GM21447 (cell line): Measurements from ENCODE around the gene MINDY4.

Experiments used
- ATAC-seq: cut with Tn5 transposase; IDR thresholded peaks from one replicate; pipeline ENCODE4 v1.9.1; 2021; ENCODE audit not compliant: unreplicated experiment

MINDY4 gene

DNA sequence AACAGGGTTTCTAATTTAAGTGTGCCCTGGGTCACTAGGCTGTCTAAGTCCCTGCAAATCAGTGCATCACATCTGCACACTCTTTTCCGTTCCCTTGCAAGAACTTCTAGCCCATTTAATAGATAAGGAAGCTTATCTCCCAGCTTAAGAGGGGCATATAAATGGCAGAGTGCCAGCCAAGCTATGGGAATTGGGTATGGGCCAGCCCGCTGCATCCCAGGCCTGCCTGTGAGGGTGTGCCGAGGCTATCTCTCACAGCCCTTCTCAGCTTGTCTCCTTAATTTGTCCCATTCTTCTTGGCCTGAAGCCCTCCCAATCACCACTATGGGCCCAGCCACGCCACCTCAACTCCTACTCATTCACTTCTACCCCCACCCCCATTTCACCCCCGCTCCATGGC is 155.1 kb downstream of the MINDY4 start:
- ATAC-seq = no peak

DNA sequence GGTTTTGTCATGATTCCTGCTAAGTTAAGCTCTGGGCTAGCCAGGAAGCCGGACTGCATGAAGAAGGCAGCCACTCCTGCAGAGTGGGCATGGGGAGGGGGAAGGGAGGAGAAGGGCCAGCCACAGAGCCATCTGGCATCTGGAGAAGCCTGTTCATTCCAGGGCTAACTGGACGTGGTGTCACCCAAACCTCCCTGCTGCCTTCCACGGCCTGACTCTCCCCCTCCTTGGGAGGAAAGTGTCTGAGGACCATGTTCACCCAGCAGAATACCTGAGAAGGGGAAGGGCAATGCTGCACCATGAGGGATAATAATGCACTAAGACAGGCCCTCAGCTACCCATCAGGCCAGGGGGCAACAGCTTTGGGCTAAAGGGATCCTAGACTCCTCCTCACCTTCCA is 155.8 kb downstream of the MINDY4 start:
- no peak for ATAC-seq

DNA sequence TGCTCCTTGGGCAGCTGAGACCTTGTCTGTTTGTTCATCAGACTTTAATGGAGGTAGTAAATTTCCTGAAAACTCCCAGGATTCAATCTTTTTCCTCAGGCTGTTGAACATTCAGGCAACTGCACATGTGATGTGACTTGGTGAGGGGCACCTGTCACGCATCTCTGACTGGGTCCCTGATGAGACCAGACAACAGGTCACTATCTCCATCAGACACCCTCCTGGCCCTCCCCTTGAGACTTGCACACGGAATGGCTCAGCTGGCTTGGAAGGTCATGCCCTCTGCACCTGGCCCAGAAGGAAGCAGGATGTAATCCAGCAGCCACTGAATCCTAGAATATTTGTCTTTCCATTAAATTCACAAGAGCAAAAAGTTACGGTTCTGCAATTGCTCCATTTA is 156.3 kb downstream of the MINDY4 start:
- no peak for ATAC-seq

DNA sequence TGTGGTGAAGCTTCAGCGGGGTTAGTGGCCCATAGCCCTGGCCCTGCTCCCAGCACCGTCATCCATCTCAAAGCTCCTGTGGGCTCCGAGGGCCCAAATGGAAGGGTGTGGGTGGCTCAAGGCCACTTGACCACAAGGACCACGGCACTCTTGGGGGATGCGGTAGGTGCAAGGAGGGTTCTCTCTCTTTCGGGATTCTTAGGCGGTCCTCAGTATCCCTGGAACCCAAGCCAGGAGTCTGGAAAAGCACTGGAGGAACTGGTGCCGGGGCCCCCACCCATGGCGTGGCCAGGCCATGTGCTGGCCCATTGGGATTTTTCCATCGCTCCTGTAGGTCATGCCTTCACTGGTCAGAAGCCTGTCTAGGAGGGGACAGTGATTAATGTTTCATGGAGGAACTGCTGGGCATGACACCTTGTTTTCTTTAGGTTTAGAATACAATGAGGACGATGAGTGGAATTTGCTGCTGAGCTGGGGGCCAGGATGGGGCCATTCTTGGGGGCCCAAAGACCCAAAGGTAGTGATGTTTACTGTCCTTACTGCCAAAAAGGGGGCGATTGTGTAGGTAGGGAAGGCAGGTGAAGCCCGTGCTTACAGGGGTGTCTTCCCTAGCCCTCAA is 157.1 kb downstream of the MINDY4 start:
- no peak for ATAC-seq

DNA sequence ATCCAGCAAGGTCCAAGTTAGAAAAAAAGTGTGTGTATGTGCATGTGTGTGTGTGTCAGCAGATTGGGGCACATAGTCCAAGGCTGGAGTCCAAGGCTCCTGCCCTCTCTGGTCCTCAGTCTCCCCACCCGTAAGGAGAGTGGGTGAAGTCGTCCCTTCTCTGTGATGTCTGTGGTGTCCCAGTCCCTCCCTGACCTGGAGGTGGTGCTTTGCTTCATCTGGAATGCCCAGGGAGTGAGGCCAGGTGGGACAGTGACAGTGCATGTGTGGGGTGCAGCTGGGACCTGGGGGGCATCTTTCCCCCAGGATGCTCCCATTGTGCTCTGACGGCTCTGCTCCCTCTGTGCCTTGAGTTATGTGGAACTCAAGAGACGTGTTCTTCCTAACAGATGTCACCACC is 158.5 kb downstream of the MINDY4 start:
- ATAC-seq = no peak

DNA sequence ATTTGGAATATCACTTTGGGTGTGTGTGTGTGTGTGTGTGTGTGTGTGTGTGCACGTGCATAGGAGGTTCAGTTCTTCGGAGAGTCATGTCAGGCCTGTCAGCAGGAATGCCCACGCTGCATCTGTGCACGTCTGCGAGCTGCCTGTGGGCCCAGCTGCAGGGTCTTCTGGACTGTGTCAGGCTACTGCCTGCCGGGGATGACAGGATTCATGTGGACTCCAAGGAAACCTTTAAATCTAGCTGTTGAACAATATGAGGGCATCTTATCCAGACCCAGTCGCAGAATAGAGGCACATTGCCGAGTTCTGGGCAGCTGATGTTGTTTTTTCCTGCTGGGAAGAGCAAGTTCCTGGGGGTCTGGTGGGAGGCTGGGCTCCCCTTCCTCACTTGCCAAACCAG is 159.4 kb downstream of the MINDY4 start:
- ATAC-seq = no peak

DNA sequence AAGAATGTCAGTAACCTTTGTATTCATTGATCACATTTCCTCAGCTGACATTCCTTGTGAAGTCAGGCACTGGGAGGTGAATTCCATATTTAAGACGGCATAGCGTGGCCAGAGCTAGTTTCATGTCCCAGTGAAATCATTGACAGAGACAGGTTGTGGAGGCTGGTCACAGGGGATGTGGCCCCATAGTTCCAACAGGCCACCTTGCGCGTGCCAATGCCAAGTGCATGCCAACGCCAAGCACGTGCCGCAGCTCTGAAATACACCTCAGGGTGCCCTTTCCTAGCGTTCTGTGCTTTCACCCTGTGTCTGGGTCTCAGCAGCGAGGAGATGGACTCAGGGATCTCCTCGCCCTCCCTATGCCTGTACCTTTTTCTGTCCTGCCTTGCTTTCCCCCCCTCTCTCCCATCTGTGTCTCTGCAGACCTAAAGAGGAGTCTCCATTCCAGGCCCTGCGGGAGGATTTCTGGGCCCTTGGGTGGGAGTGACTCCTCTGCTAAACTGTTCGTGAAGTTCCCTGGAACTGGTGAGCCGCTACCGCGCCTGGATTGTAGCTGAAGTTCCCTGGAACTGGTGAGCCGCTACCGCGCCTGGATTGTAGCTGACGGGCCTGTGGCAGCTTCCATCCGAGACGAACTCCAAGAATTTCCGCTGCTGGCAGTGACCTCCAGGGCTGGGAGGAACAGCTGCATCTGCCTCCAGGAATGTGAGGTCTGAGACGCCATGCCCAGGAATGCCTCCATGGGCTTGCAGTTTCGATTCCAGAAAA is 160.1 kb downstream of the MINDY4 start:
- no peak for ATAC-seq

DNA sequence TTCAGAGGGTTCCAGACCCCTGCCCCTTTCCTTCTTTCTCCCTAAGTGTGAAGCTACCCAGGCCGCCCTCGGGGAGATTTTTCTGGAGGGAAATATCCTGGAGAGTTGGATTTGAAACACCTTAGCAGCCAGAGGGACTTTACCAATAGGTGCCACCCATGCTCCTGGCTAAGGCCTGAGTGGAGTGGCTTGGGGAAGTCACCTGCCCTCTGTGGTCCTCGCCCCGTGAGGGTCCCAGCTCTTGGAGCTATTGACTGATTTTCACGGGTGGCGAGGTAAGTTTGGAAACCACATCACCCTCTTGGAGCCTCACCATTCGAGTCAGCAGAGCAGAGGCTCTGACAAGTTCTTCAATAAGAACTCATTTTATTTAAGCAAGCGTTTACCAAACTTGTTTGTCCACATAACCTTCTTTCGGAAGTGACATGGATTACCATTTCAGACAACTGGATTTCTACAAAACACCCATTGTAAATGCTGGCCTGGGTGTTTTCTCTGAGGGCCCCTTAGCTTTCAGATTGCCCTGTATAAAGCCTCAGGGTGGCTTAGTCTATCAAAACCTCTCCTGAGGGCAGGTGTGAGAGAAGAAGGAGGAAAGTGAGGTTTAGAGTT is 160.8 kb downstream of the MINDY4 start:
- no peak for ATAC-seq

DNA sequence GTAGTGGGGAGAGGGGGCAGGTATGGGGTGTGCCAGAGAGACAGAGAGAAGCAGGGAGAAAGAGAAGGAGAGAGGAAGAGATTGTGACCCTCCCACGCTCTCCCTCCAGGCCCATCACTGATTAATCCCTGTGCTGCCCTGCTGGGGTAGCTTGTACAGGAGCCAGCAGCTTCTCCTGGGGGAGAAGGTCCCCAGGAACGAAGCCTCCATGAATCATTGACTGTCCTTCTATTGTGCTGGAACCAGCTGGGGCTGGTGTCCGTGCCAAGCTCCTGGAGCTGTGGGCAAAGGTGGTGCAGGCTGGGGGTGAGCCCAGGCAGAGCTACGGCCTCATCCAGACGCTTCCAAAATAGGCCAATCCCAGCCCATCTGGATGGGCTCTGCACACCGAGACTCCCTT is 161.3 kb downstream of the MINDY4 start:
- ATAC-seq = no peak

DNA sequence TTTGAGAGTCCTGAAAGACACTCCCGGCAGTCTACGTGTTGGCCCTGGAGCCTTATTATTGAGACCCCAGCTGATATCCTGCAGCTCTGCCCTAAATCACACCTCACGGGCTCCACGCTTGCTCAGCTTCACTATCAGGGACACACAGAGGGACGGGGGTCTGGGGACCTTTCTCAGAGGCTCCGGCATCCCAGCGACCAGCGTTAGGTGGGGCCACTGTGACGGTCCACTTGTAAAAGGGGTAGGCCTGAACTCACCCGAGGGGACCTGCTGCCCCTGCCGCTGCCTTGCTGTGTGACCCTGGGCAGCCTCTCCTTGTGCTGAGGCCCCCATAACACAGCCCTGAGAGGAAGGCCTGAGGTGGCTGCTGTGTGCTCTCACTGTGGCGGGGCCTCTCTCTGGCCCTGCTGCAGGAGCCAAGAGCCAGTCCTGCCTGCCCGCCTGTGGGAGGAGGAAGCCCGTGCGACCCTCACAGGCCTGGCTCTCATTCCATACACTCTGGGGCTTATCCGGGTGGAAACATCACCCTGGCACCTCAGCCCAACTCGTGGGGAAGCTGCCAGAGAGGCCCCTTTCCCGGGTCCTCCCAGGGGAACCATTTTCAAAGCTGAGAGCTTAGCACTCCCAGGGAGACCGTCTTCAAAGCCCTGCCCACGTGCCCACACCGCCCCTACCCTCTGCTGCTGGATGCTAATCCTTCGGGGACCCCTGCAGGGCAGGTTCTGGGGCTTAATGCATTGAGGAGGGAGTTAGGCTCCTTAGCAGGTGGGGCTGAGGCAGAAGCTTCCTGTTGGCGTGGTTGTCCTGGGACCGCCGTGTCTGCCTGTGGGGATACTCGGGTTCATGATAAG is 162.1 kb downstream of the MINDY4 start:
- ATAC-seq = no peak

DNA sequence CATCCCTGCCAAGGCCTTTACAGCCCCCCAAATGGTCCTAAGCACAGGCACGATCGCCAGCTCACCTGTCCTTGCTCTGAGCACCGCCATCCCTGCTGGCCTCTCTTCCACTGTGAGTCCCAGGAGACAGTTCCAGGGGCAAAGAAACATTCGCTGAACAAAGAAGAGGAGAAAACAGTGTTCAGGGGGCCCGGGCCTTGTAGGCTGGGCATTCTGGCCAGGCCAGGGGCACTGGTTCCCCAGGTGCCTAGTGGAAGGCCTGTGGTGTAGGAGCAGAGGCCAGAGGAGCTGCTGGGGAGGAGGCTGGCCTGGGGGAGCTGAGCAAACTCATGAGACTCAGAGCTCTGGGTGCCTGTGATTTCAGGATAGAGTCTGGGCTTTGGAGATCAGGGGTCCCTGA is 163.0 kb downstream of the MINDY4 start:
- no peak for ATAC-seq

DNA sequence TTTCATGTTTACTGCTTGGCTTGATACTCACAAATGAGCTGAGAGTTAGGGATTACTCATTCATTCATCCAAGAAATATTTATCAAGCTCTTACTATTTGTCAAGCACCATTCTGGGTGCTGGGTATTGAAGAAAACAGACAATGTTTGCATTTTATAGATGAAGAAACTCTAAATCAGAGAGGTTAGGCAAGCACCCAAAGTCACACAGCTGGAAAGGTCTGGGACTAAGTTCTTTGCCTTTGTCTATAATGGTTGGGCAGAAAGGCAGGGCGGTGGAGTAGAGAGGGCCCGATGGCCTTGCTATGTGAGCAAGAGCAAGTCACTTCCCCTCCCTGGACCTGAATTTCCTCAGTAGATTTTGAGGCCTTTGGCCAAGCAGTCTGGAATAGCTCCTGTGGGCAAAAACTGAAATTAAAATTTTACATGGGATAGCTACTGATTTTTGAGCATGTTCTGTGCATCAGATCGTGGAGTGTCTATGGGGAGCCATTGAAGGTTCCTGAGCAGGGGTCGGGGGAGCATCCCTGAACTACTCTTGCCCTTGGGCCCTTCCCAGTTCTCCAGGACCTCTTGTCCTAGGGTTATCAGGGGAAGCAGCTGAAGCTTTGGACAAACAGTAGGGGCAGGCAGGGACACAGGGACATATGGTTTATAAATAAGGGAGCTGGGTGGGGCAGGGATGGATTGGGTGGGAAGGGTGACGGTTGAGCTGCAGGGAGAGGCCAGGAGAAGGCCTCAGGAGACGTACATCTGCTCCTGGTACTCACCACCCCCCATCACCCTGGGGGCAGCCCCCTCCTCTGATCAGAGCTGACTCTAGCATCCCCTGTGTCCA is 163.7 kb downstream of the MINDY4 start:
- ATAC-seq = no peak

DNA sequence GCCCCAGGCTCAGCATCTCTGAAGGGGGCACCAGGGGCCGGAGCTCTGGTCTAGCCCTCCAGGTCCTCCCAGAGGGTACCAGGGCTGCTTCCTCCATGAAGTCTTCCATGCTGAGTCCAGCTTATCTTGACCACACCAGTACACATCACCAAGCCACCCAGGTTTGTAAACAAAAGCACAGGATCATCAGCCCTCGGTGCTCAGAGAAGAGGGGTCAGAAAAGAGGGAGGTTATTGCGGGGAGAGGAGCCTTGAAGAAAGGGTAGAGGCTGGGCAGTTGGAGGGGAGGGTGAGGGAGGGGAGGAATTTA is 164.3 kb downstream of the MINDY4 start:
- no peak for ATAC-seq

DNA sequence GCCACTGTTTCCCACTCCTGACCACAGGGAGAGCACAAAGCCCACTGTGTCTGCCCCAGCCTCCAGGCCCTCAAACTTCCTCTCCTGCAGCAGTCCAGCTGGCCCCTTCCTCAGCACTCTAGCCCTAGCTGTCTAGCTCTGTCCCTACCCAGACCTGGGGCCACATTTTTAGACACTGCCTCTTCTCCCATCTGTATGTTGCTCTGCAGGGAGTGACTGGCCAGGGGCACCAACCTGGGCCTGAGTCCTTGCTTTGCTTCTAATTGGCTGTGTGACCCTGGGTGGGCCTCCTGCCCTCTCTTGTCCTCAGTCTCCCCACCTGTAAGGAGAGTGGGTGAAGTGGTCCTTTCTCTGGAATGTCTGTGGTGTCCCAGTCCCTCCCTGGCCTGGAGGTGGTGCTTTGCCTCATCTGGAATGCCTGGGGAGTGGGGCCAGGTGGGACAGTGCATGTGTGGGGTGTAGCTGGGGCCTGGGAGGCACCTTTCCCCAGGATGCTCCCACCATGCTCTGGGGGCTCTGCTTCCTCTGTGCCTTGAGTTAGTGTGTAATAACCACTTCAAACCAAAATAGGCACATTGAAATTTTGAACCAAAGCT is 165.5 kb downstream of the MINDY4 start:
- ATAC-seq = no peak

DNA sequence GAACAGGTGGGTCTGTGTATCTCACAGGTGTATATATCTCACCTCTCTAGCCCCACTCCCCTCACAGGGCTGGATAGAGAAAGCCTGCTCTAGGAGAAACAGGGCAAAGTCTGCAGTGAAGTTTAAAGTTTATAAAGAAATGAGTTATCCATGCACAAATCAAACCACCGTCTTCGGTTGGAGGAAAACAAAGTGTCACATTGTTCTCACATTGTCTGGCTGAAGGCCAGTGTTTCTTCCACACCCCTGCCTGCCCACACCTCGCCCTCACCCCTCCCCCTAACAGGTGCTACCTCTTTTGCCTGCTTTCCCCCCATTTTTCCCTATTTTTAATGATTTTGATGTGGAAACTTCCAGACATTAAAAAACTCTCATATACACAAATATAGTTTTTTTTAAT is 166.2 kb downstream of the MINDY4 start:
- no peak for ATAC-seq

DNA sequence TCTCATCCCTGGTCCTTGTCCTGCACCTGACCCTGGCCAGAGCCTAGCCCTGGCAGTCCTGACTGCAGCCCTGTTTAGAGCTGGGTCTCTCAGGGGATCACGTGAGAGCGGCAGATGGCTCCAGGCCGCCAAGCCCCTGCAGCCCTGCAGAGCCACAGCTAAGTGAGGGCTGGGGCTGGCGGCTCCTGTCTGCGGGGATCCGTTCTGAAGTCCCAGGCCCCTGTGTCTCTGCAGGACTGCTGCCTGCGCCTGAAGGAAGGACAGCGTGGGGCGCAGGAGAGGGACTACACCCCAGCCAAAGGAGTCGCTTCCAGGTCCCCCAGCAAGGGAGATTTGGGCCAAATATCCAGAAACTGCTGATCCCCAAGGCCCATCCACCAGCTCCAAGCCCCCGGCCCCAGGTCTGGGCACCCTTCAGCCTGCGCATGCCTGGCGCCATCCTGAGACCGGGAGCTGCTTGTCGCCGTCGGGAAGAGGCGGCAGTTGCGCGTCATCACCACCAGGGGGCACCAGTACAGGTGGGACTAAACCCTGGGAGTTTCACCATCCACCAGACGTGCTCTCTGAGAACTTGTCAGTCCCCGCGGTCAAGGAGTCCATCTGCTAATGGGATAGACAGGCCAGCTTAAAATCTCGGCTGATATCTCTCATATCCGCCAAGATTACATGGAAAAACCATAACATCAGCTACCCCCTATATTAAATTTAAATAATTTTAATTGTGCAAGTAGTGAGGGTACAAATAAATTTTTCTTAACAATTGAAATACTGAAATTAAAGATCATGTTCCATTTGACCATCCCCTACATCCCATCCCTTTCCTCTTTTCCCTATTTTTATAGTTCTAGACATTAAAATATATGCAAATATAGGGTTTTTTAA is 167.5 kb downstream of the MINDY4 start:
- ATAC-seq = peak; percentile 90

DNA sequence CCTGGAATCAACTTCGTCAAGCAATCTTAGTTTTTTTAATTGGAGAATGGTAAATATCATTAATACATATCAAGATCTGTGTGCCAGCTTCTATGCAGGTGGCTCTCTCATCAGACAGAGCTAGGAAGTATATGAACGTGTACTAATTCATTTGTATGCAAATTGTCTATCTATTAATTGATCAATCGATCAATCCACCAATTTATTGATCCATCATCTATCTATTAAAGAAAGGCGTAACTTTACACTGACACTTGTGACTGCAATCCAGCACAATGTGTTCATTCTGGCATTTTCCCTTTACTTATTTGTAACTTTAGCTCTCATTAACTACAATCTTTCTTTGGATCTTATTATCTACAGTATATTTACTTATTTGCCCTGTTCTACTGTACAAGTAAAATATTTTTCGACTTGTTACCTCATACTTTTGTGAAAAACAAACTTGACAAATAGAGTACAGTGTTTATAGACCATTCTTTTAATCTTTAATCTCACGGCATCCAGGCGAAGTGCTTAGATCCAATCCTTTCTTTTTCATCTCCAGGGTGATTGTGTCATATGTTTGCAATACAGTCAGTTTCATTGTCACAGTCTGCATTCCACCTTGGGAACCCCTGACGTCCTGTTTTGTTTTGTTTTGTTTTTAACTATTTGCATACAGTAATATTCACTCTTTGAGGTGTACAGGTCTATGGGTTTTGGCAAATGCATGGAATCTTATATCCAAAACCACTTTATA is 170.5 kb downstream of the MINDY4 start:
- no peak for ATAC-seq
